Muscle of arm (tissue), 12 donors: Measurements from ENCODE around the gene PIGK. TPM values are rescaled to one million over a fixed set of nuclear protein-coding genes. Genes with fewer than 3 reads are reported as not detected.

Source experiments
- DNase-seq: peaks from one replicate; pipeline ENCODE4 v3.0.0-alpha.2; 2013
- polyA plus RNA-seq, 12 donors: library from polyadenylated mRNA; unstranded; fragments of 120-200 nt; gene quantifications; one replicate each; pipeline ENCODE4 v1.2.1, GENCODE V29; 2013; ENCODE audit not compliant: insufficient read length in 12 of 12

The PIGK gene
- polyA plus RNA-seq, 12 donors, result 13.2 to 37.2 (median 31.0) TPM; not detected in 1

GRCh38 chr1:77104672-77105071 is 114.6 kb downstream of the PIGK start:
- no peak for DNase-seq

- no peak for DNase-seq
These were observed 115.7 kb downstream of the PIGK start for GRCh38 chr1:77103486-77103885.

GRCh38 chr1:77100875-77101274 is 118.4 kb downstream of the PIGK start:
- DNase-seq, result no peak

GRCh38 chr1:77096496-77097255 is 122.6 kb downstream of the PIGK start:
- no peak for DNase-seq

GRCh38 chr1:77095236-77095635 is 124.0 kb downstream of the PIGK start:
- DNase-seq, result peak; percentile 2

GRCh38 chr1:77089756-77090155 is 129.5 kb downstream of the PIGK start:
- no peak for DNase-seq

GRCh38 chr1:77085109-77085508 is 134.1 kb downstream of the PIGK start:
- no peak for DNase-seq

- no peak for DNase-seq
These were observed 134.8 kb downstream of the PIGK start for GRCh38 chr1:77084457-77084856.

GRCh38 chr1:77081834-77082233 is 137.4 kb downstream of the PIGK start:
- peak; percentile 7 for DNase-seq

GRCh38 chr1:77076759-77077158 is 142.5 kb downstream of the PIGK start:
- DNase-seq, result no peak

- DNase-seq, result no peak
These were observed 151.2 kb downstream of the PIGK start for GRCh38 chr1:77068013-77068412.

GRCh38 chr1:77065693-77066342 is 153.4 kb downstream of the PIGK start:
- DNase-seq, result no peak

GRCh38 chr1:77064246-77064645 is 155.0 kb downstream of the PIGK start:
- no peak for DNase-seq

GRCh38 chr1:77063118-77063517 is 156.1 kb downstream of the PIGK start:
- DNase-seq, result no peak

GRCh38 chr1:77061162-77061561 is 158.1 kb downstream of the PIGK start:
- no peak for DNase-seq

- no peak for DNase-seq
These were observed 159.2 kb downstream of the PIGK start for GRCh38 chr1:77060000-77060399.

GRCh38 chr1:77057994-77058585 is 161.1 kb downstream of the PIGK start:
- no peak for DNase-seq

- no peak for DNase-seq
These were observed 162.7 kb downstream of the PIGK start for GRCh38 chr1:77056525-77056924.

- no peak for DNase-seq
These were observed 167.8 kb downstream of the PIGK start for GRCh38 chr1:77051425-77051824.

GRCh38 chr1:77048615-77049005 is 170.6 kb downstream of the PIGK start:
- DNase-seq, result no peak

- no peak for DNase-seq
These were observed 171.1 kb downstream of the PIGK start for GRCh38 chr1:77047978-77048614.

- DNase-seq, result no peak
These were observed 171.7 kb downstream of the PIGK start for GRCh38 chr1:77047575-77047974.
